ENCODE results near the gene PHF2.
A peak's percentile ranks its signal among the peaks of the same experiment; 100 is the strongest.

The PHF2 gene

GRCh38 chr9:93569621-93570174 lies 6.7 kb upstream of the PHF2 start:
- peak; percentile 54 for DNase-seq

- DNase-seq, result no peak
Observed at GRCh38 chr9:93572221-93572620, 4.2 kb upstream of the PHF2 start.

GRCh38 chr9:93572636-93573515 lies 3.5 kb upstream of the PHF2 start:
- DNase-seq, result no peak

- no peak for DNase-seq
Observed at GRCh38 chr9:93573516-93573828, 2.9 kb upstream of the PHF2 start.

- no peak for DNase-seq
Observed at GRCh38 chr9:93574091-93574899, 2.1 kb upstream of the PHF2 start.

GRCh38 chr9:93574900-93575795 lies 1.2 kb upstream of the PHF2 start:
- DNase-seq, result no peak

- DNase-seq, result peak; percentile 86
Observed at GRCh38 chr9:93575796-93576257, 557 bp upstream of the PHF2 start.

- peak; percentile 48 for DNase-seq
Observed at GRCh38 chr9:93577078-93577974, 942 bp downstream of the PHF2 start.

GRCh38 chr9:93577975-93578682 lies 1.7 kb downstream of the PHF2 start:
- DNase-seq, result peak; percentile 48

- no peak for DNase-seq
Observed at GRCh38 chr9:93578844-93579243, 2.5 kb downstream of the PHF2 start.

- no peak for DNase-seq
Observed at GRCh38 chr9:93579711-93580516, 3.5 kb downstream of the PHF2 start.

- no peak for DNase-seq
Observed at GRCh38 chr9:93580654-93581380, 4.4 kb downstream of the PHF2 start.

GRCh38 chr9:93582115-93582514 lies 5.7 kb downstream of the PHF2 start:
- no peak for DNase-seq

GRCh38 chr9:93582550-93582949 lies 6.2 kb downstream of the PHF2 start:
- no peak for DNase-seq

GRCh38 chr9:93585259-93585658 lies 8.9 kb downstream of the PHF2 start:
- DNase-seq, result no peak

GRCh38 chr9:93585695-93586094 lies 9.3 kb downstream of the PHF2 start:
- DNase-seq, result no peak

GRCh38 chr9:93586290-93587057 lies 10.1 kb downstream of the PHF2 start:
- no peak for DNase-seq

GRCh38 chr9:93587284-93587650 lies 10.9 kb downstream of the PHF2 start:
- DNase-seq, result no peak
